CD4-positive, alpha-beta T cell treated with Interleukin-15 for 1 hour (primary cell): Measurements from ENCODE around the gene PEAK3.

ENCODE experiments used
- DNase-seq: peaks from one replicate; pipeline ENCODE4 v3.0.0-alpha.2; 2020

PEAK3 gene

GRCh38 chr19:2235381-2236063, 46.5 kb downstream of the PEAK3 start:
- DNase-seq = no peak

- DNase-seq = no peak
Observed at GRCh38 chr19:2234996-2235380, 47.0 kb downstream of the PEAK3 start.

- no peak for DNase-seq
Observed at GRCh38 chr19:2233601-2234280, 48.2 kb downstream of the PEAK3 start.

DNA sequence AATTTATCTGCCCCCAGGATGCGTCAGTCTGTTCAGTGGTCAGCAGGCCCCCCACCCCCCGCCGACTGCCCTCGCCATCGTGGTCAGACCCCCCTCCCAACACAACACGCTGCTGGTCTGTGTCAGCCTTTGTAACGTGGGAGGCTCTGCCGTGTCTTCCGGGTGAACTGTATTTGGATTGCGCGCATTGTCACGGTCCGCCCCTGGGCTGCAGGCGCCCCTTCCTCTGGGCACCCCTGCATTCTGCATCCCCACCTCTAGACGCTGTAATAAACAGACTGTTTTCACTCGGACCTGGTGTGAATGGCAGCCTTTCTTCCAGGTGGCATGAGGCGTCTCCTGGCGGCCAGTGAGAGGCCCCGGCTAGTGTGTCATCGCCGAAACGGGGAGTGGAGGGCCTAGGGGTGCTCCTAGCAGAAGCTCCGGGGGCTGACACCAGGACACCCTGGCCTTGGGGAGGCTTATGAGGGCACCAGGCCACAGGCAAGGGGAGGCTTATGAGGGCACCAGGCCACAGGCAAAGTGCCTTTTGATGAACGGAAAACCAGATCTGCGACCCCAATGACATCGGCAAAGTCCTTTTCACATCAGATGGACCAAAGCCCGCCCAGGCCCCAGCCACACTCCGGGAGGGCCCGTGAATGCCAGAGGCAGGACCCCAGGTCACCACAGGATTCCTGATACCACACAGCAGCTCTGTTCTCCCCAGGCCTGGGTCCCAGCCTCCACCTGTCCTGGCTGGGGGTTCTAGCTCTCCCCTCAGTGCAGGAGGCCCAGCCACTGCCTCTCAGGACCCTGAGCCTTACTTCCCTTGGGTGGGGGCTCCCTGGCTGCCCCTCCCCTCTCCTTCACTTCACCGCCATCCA, 49.5 kb downstream of the PEAK3 start:
- DNase-seq = no peak

DNA sequence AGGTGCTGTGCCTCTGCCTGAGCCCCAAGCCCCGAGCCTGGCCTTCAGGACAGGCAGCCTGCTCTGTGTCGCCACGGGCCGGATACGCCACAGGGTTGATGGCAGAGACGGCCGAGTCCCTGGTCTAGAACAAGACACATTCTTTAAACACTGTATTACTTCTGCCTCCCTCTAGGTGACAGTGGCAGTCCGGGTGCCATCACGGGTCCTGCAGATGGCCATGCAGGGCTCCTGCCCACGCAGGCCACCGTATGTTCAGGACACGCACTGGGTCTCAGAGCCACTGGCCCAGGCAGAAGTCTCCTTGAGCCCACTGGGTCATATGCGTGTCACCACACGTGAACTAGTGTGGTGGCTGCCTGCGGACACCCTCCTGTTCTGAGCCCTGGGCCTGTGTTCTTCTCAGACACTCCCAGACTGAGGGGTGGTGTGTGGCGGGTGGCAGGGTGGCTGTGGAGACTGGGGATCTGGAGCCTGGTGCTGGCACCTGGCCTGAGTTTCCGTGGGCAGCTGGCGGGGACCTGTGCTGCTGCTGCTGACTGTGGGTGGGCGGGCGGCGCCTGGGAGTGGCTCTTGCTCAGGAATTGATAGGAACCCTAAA, 50.3 kb downstream of the PEAK3 start:
- no peak for DNase-seq

DNA sequence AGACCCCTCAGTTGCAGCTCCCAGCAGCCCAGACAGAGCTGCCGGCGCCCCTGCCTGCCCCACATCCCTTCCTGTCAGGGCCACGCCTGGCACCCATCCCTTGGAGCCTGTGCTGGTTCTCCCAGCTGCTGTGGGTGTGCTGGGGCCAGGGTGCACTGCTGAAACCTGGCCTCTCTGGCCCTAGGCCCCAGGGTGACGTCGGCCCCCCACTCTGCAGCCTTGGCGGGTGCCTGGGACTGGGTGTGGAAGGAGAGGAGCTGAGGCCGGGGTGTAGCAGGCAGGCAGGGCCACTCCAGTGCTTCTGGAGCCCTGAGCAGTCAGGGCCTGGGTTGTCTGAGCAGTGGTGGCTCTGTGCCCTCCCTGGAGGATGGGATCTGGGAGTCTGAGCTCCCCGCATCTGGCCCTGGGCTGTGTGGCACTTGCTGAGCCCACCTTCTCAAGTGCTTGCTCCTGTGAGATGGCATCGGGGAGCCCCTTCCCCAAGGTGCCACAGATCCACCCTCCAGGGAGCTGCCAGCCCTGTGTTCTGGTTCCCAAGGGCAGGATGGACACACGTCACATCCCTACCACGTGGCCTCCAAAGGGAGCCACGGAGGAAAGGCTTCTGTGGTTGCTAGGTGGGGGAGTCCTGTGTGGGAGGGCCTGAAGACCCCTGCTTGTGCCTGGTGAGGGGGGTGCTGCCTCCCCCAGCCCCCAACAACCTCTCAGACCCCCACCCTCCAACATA, 51.0 kb downstream of the PEAK3 start:
- DNase-seq = no peak

DNA sequence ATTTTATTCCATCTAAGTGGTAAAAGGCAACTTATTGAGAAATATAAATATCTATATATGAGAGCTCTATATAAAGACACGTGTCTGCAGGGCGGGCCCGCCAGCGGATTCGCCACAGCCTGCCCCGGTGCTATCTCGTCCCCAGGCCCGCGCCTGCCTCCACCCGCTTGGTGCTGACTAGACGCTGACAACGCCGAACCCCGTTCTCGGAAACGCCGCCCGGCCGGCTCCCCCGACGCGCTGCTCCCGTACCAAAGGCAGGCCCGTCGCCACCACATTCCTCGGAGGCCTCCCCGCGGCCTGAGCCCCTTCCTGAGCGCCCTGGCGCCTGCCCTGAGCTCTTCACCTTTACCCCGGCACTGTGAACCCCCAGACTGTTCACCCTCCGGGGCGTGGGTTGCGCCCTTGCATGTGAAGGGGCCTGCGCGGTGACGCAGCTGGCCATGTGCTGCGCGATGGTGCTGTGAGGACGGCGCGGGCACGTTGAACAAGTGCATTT, 51.9 kb downstream of the PEAK3 start:
- no peak for DNase-seq

- no peak for DNase-seq
Observed at GRCh38 chr19:2229103-2230032, 52.6 kb downstream of the PEAK3 start.

DNA sequence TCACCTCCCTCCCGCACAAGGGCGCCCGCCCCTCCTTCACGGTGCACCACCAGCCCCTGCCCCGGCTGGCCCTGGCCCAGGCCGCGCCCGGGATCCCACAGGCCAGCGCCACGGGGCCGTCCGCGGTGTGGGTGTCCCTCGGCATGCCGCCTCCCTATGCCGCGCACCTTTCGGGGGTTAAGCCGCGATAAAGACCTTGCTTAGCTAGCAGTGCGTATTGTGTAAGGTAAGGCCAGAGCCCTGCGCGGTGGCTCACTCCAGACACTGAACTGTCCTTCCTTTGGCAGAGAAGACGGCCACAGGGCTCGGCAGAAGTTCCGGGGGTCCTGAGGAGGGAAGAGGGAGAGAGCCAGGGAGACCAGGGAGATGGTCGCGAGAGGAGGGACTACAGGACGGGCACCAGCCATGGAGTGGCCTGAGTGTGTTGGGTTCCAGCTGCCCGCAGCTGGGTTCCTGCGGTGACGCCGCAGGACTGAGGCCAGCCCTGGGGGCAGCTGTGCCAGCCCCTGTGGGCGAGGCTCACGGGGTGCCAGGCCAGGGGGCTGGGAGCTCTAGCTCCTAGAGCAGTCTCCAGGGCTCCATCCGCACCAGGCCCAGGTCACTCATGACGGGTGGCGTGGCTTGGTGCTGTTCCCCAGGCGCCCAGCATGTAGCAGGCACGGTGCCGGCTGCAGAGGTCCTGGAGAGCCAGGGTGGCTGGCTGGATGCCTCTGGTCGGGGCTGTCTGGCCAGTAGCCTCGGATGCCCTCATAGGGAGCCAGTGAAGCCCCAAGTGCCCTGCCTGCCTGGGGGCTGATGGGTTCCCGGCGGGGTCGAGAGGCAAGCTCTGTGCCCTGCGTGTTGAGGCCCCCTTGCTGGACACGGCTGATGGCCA, 53.6 kb downstream of the PEAK3 start:
- DNase-seq = no peak

- DNase-seq = peak; percentile 42
Observed at GRCh38 chr19:2227415-2228156, 54.4 kb downstream of the PEAK3 start.

GRCh38 chr19:2226840-2227360, 55.1 kb downstream of the PEAK3 start:
- DNase-seq = no peak

GRCh38 chr19:2226051-2226839, 55.7 kb downstream of the PEAK3 start:
- DNase-seq = no peak

- no peak for DNase-seq
Observed at GRCh38 chr19:2225415-2226050, 56.4 kb downstream of the PEAK3 start.

DNA sequence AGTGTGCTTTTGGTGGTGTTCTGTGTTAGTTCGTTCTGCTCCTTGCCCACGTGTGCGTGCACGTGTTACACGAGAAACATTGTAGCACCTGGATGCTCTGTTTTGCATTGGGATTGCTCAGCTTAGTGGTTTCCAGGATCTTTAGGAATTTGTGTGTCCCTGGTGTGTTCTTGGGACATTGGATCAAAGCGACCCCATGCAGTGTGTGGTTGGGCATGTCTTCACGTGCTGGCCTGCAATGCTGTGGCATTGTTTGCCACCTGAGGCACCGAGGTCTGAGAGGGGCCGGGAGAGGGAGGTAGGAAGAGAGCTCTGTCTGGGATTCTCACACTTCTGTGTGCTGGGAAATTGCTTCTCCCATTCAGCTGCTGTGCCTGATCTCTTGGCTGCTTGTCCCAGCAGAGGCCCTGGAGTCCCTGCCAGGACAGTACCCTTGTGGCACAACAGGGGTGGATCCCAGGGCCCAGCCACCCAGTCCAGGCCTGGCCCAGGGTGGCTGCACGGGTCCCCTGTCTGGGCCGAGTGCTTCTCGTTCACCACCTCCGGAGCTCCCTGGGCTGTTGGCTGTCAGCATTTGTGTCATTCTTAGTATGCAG, 57.1 kb downstream of the PEAK3 start:
- no peak for DNase-seq
